ENCODE results near the gene TOR1B. TPM values are rescaled to one million over a fixed set of nuclear protein-coding genes. Genes with fewer than 3 reads are reported as not detected.
A peak's percentile ranks its signal among the peaks of the same experiment; 100 is the strongest.

TOR1B gene
- total and polyA plus RNA-seq, 2 of the 4 experiments (the other 2 are of a cell fraction): 15.6 to 21.0 TPM

- WGBS, 2 experiments (ENCODE audit: extremely low coverage in 2 of 2, insufficient read length in 1 of 2): no CpG with 5 or more reads among the region's 15 CpGs
- dilution Hi-C loops (cut with HindIII; ENCODE audit: low sequenced_read_pairs, unreplicated experiment): no loop called here
- CTCF ChIA-PET: no interaction called here
Measured at GRCh38 chr9:129823542-129823934, 20.6 kb downstream of the TOR1B start.

More at GRCh38 chr9:129823542-129823934, 20.6 kb downstream of the TOR1B start:
- DNase-seq (no peak), ATAC-seq (ENCODE audit: low read depth) (peak; percentile 56)
- Histone ChIP-seq H3K27ac (ENCODE audit: insufficient read depth, low read length) (peak overlapping the region; percentile 90), H2BK20ac (ENCODE audit: low read depth, low read length) (no peak overlapping the region), H3K36me3 (ENCODE audit: control insufficient read depth, insufficient read depth, low read length) (peaks cover 30% of the 10 kb centered on the region), H3K4ac (ENCODE audit: low read depth, low read length) (peak overlapping the region; percentile 59; the same call in 1 of the 2 replicates), H4K8ac (ENCODE audit: low read depth in 2 of 2, low read length in 2 of 2) (peak overlapping the region in 1 of 2 experiments; percentile 79; a peak in 2 of 4 replicates), H2AK9ac (replicated peaks; ENCODE audit: low read depth, low read length, poor library complexity) (peak overlapping the region; percentile 63), H3K9me3 (ENCODE audit: control insufficient read depth, insufficient read depth, low read length) (no peaks in the 10 kb centered on the region), H2AFZ (replicated peaks; ENCODE audit: low read length, poor library complexity) (peak overlapping the region; percentile 92), H2BK120ac (ENCODE audit: low read depth, low read length) (no peak overlapping the region), H3K4me3 (ENCODE audit: insufficient read depth, low read depth, low read length) (peak overlapping the region; percentile 85), H2BK5ac (ENCODE audit: low read depth, low read length, poor library complexity, severe bottlenecking) (peak overlapping the region; percentile 55), H3K9me1 (ENCODE audit: insufficient read depth, low read length) (peaks cover 6% of the 10 kb centered on the region; the same call in 1 of the 2 replicates), H3K4me2 (ENCODE audit: low read depth, low read length) (no peak overlapping the region), H4K5ac (ENCODE audit: low read depth, low read length) (no peak overlapping the region; the same call in 1 of the 2 replicates), H3K18ac (ENCODE audit: low read depth, low read length) (no peak overlapping the region; the same call in 1 of the 2 replicates), H3K23ac (ENCODE audit: low read depth, low read length) (no peak overlapping the region), H3K4me1 (ENCODE audit: control insufficient read depth, insufficient read depth, low read length) (peaks cover 2% of the 10 kb centered on the region; the same call in 1 of the 2 replicates), H4K91ac (ENCODE audit: insufficient read depth, low read depth, low read length) (peak overlapping the region; percentile 74; the same call in 1 of the 2 replicates), H2BK15ac (ENCODE audit: low read depth, low read length) (no peak overlapping the region), H3K56ac (ENCODE audit: extremely low read depth, insufficient read depth, low read length) (peak overlapping the region; percentile 46; the same call in 1 of the 2 replicates), H4K20me1 (ENCODE audit: insufficient read depth, low read length) (peaks cover 15% of the 10 kb centered on the region; the same call in 1 of the 2 replicates), H3K9ac (ENCODE audit: low read depth, low read length) (peak overlapping the region; percentile 75), H2AK5ac (ENCODE audit: low read depth, low read length) (0 out of 2 replicates have a peak overlapping the region, but pooled peaks have one; percentile 55), H3K14ac (replicated peaks; ENCODE audit: low read depth, low read length) (peak overlapping the region; percentile 71; the same call in 1 of the 2 replicates), H3K27me3 (ENCODE audit: control insufficient read depth, insufficient read depth, low read length) (no peaks in the 10 kb centered on the region), H3K79me1 (ENCODE audit: low read depth in 1 of 2, low read length in 2 of 2) (peaks cover 18 to 36% of the 10 kb centered on the region in 2 experiments)
- POLR2A ChIA-PET (ENCODE audit: unreplicated experiment): no interaction called here
- no peak for TF ChIP-seq SMC3 (IDR thresholded peaks at IDR 0.05; ENCODE audit: low read depth, low read length)
- TF ChIP-seq BHLHE40 (IDR thresholded peaks at IDR 0.05; ENCODE audit: low read depth, low read length): no peak
- TF ChIP-seq RCOR1 (IDR thresholded peaks at IDR 0.05; ENCODE audit: insufficient replicate concordance, low read length): no peak
- no peak for TF ChIP-seq CHD1 (IDR thresholded peaks at IDR 0.05; ENCODE audit: low read depth, low read length)
- TF ChIP-seq NFE2L2 (IDR thresholded peaks at IDR 0.05; ENCODE audit: low read depth, low read length): no peak
- no peak for TF ChIP-seq MAFK (IDR thresholded peaks at IDR 0.05; ENCODE audit: low read depth, low read length)
- TF ChIP-seq MAZ (IDR thresholded peaks at IDR 0.05; ENCODE audit: borderline replicate concordance, low read depth, low read length): no peak
- TF ChIP-seq FOS (IDR thresholded peaks at IDR 0.05; ENCODE audit: low read depth, low read length): no peak
- TF ChIP-seq RAD21 (IDR thresholded peaks at IDR 0.05; ENCODE audit: low read length): no peak
- TF ChIP-seq MXI1 (IDR thresholded peaks at IDR 0.05; ENCODE audit: borderline replicate concordance, low read depth, low read length): no peak
- BruUV-seq (replicated peaks): no TSS peak
- intact Hi-C loops (cut with micrococcal nuclease): no loop called here
- in situ Hi-C loops (cut with MboI; ENCODE audit: low sequenced_read_pairs): no loop called here

All from IMR-90 (cell line).